ENCODE measurements around the gene APMAP.

APMAP gene

GRCh38 chr20:25023356-25023755, 30.8 kb upstream of the APMAP start:
- DNase-seq = no peak

DNA sequence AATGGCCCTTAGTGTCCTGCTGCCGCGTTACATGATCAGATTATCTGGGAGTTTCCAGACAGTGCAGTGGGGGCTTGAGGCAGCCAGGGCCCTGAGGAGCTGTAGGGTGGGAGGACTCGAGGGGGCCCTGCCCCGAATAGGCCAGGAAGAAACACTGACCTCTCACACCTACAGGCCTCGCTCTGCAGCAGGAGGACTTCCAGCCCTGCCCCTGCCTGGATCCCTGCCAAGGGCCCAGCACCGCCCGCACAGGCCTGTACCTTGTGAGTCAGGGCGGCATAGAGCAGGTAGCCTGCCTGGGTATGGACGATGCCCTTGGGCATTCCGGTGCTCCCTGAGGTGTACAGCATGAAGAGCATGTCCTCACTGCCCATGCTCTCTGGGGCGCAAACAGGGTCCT, 30.1 kb upstream of the APMAP start:
- no peak for DNase-seq

- DNase-seq = no peak
These were observed 28.8 kb upstream of the APMAP start for GRCh38 chr20:25021336-25021735.

- DNase-seq = no peak
These were observed 28.4 kb upstream of the APMAP start for GRCh38 chr20:25020901-25021301.

- no peak for DNase-seq
These were observed 27.8 kb upstream of the APMAP start for GRCh38 chr20:25020345-25020744.

- DNase-seq = no peak
These were observed 27.0 kb upstream of the APMAP start for GRCh38 chr20:25019381-25020155.

DNA sequence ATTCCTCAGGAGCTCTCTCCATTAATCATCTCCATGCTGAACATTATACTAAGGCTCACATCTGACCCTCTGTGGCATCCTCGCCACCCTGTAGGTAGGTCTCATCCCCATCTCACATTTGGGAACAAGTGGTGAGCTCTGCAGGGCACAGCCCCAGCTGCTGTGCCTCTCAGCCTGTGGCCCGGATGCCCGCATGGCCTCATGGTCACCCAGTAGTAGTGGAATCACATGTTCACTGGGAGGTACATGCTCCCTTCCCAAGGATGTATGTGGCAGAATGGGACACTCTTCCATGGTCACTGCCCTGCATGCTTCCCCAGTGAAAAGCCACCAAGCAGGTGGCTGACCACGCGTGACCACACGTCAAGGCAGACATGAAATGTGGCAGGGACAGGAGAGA, 26.3 kb upstream of the APMAP start:
- no peak for DNase-seq

DNA sequence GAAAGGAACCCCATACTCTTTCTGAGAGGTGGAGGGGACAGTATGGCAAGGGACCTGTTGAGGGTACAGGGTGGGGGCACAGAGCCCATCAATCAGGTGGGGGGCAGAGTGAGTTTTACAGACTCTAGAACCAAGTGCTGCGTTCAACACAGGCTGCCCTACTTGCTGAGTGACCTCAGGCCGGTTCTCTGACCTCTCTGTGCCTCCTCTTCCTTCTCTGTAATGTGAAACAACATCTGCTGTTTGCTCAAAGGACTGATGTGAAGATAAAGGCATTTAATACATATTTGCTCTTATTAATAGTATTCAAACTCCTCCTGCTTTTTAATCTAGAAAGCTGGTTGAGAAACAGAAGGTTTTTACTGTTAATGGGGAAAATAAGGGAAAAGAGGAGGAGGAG, 25.9 kb upstream of the APMAP start:
- no peak for DNase-seq

- no peak for DNase-seq
These were observed 24.8 kb upstream of the APMAP start for GRCh38 chr20:25017257-25017803.

GRCh38 chr20:25016471-25016870, 23.9 kb upstream of the APMAP start:
- no peak for DNase-seq

GRCh38 chr20:25015986-25016385, 23.4 kb upstream of the APMAP start:
- DNase-seq = no peak

- no peak for DNase-seq
These were observed 22.3 kb upstream of the APMAP start for GRCh38 chr20:25014816-25015215.

GRCh38 chr20:25013478-25014380, 21.2 kb upstream of the APMAP start:
- DNase-seq = no peak

DNA sequence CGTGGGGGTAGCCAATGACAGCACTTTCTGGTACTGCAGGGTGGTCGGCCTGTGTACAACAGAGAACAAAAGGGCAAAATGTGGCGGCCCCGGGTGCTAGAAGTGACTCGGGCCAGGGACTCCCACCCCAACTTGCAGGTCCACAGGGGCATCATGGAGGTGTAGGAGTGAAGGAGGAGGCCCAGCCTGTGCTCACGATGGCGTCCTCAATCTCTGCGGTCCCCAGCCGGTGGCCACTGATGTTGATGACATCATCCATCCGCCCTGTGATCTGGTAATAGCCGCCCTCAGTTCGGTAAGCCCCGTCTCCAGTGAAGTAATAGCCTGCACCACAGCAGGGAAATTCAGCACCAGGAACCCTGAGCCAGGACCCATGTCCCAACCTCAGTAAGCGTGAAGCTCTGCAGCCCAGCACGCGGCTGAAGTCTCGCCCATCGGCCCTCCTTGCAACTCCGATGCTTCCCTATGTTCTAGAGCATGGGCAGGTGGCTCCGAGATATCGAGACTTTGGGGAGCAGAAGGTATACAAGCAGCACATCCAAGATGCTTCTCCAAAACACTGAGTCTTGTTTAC, 20.2 kb upstream of the APMAP start:
- DNase-seq = no peak

DNA sequence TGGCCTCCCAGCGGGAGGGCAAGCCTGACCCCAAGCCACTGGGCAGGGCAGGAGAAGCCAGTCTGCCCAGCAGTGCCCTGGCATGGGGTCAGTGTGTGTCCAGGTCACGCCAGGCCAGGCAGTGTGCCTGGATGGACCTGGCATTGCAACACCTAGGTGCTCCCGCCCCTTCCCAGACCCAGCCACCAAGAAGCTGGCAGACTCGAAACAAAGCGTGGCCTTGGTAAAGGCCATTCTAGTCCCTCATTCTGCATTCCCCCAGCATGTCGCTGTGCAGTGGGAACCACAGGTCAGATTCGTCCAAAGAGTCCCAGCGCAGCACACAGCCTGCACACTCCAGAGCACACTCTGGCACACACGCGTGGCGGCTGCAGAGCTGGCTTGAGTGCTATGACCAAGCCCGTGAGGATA, 19.3 kb upstream of the APMAP start:
- no peak for DNase-seq

GRCh38 chr20:25011261-25011660, 18.7 kb upstream of the APMAP start:
- no peak for DNase-seq

DNA sequence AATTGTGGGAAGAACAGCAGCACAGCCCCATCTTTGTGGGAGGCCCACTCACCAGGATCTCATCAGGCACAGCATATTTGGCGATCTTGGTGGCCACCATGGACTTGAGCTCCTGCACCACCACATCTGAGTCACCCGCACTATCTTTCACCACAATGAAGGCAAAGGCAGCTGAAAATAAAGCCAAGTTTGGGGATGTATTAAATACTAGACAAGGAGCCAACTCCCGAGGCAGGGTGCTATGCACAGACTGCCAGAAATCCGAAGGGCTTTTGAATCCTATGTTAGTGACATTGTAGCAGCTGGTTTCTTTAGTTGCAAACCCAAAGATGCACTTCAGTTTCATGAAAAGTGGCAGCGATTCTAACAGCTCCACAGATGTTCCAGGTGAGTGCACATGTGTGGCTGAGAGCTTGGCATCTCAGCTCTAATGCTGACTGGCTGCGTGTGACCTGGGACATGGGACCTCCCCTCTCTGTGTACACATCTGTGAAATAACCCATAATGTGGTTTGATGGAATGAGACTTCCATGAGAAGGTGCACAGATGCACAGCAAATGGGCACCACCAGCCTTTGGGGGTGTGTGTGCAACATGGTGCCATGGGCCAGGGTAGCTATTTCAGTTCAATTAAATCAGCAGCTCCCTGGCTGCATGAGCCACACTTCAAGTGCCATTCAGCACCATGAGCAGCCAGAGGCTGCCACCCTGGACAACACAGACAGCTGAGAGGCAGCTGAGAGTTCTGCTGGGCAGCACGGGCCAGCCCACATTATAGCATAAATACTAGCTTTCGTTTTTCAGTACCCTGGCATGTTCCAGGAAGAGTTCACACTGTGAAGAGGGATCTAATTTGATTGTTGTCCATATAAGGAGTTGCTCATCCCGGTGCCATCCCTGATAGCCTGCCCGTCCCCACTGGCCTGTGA, 16.9 kb upstream of the APMAP start:
- DNase-seq = no peak

GRCh38 chr20:25008388-25009217, 16.1 kb upstream of the APMAP start:
- no peak for DNase-seq

DNA sequence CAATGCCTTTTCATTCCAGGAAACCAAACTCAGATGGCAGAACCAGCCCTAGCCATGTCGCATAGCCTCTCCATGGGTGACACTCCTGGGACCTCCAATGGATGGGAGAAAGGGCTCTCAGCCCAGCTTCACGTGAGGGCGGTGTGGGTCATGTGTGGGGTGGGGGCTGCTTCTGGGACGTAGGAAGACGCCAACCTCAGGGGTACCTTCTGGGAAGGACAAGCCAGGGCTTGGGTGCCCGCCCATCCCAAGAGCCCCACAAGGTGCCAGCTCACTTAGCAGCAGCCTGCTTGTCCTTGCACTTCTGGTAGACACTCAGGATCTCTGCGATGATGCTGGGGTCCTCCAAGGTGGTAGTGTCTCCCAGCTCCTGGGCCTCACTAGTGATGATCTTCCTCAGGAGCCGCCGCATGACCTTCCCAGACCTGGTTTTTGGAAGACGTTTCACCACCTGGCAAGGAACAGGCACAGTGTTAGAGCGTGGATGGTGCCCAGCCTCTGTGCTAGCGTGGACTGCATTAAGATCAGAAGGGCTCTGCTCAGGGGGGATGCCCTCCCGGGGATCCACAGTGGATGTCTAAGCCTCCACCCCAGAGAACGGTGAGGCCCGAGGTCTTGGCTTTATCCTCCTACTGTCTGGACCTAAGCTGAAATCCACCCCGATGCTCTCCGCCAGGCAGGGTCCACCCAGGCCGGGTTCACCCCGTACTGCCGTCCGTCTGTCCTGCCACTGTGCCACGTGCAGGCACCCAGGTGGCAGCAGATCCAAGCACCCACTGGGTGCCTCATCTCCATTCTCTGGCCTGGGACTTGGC, 15.1 kb upstream of the APMAP start:
- no peak for DNase-seq

DNA sequence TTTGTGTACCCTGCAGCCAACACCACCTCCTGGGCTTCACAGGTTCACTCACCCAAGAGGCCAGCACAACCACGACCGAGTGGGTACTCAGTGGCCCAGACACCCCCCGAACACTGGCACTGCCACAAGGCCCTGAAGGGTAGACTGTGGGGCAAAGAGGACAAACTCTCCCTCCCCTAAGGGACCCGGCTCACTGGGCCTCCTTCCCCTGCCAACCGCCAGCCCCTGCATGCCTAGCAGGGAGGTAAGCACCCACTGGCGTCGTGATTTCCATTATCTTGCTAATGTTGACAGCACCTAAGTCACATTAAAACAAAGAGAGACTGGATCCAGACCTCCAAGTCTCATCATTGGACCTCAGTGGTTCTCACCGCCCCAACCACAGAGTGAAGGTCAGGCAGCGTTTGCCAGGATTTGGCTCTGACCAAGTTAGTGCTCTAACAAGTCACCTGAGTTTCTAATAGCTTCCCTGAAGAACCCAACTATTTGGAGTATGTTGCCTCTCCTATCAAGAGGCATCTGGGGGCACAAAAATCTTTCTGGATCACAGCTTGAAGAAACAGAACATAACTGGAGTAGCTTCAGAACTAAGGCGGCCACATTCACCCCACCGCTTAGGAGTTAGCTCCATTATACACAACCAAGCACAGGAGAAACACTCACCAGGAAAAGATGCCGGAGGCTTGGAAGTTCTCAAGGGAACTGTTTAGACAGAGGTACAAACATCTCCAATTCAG, 14.0 kb upstream of the APMAP start:
- no peak for DNase-seq
